Brain microvascular endothelial cell (primary cell): Measurements from ENCODE around the gene FAM118A.

ENCODE experiments used
- DNase-seq: peaks from one replicate; pipeline ENCODE4 v3.0.0-alpha.2; 2020
- H3K27ac ChIP-seq: fragments of 250-450 bp; sonication (Bioruptor Pico); 2 replicates; pipeline ENCODE4 v1.5.1; 2020; ENCODE audit warnings: mild to moderate bottlenecking, moderate library complexity
- H3K27me3 ChIP-seq: fragments of 250-450 bp; sonication (Bioruptor Pico); replicated peaks from 2 replicates; pipeline ENCODE4 v1.5.1; 2020; ENCODE audit warnings: mild to moderate bottlenecking
- H3K36me3 ChIP-seq: fragments of 250-450 bp; sonication (Bioruptor Pico); replicated peaks from 2 replicates; pipeline ENCODE4 v1.5.1; 2020; ENCODE audit warnings: mild to moderate bottlenecking
- H3K4me3 ChIP-seq: 2 replicates; pipeline ENCODE4 v1.5.1; 2011; ENCODE audit warnings: low read depth, mild to moderate bottlenecking, control low read depth, low read length, moderate library complexity
- CTCF ChIP-seq: IDR thresholded peaks from 2 replicates; pipeline ENCODE4 v1.5.1; 2011; ENCODE audit warnings: low read depth, mild to moderate bottlenecking, moderate library complexity, low read length, control low read depth, inconsistent platforms; ENCODE audit errors: missing control alignments
- in situ Hi-C: cut with HindIII; loops from 2 replicates; pipeline ENCODE4 v1.10.0; 2017; ENCODE audit warnings: low sequenced_read_pairs, low pct_ligation_motif_present

Gene FAM118A

DNA sequence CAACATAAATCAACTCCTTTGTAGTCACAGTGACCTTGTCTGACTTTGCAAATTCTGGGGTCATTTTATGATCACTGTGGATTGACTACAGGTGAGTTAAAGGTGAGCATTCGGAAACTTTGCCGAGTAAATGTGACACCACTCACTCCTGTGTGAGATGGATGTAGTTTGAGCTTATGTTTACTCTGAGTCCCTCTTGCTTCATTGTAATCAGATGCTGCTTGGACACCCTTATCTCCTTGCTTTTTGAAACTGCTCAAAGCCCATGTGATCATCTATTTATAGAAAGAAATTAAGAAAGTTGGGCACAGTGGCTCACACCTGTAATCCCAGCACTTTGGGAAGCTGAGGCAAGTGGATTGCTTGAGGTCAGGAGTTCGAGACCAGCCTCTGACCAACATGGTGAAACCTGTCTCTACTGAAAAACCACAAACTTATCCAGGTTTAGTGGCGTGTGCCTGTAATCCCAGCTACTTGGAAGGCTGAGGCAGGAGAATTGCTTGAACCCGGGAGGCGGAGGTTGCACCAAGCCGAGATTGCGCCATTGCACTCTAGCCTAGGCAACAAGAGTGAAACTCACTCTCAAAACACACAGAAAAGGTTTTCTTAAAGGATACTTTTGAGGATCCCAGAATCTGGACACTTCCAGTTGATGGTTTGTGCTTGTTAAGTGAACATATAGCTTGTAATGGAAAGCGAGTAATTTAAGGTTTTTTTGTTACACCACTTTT lies 7.2 kb downstream of the FAM118A start:
- Histone ChIP-seq H3K4me3 (no peak overlapping the region), H3K27me3 (no peaks in the 10 kb centered on the region), H3K27ac (peak overlapping the region; percentile 82), H3K36me3 (no peaks in the 10 kb centered on the region)
- TF ChIP-seq CTCF = no peak
- in situ Hi-C loops = no loop called here
- DNase-seq = no peak

- DNase-seq = peak; percentile 32
- H3K36me3 ChIP-seq = peaks cover 3% of the 10 kb centered on the region
- peak; percentile 53 for TF ChIP-seq CTCF
- H3K27ac ChIP-seq = peak overlapping the region; percentile 82
- no peaks in the 10 kb centered on the region for H3K27me3 ChIP-seq
- in situ Hi-C loops = no loop called here
- H3K4me3 ChIP-seq = no peak overlapping the region
Measured at GRCh38 chr22:45317551-45318167, 7.9 kb downstream of the FAM118A start.

DNA sequence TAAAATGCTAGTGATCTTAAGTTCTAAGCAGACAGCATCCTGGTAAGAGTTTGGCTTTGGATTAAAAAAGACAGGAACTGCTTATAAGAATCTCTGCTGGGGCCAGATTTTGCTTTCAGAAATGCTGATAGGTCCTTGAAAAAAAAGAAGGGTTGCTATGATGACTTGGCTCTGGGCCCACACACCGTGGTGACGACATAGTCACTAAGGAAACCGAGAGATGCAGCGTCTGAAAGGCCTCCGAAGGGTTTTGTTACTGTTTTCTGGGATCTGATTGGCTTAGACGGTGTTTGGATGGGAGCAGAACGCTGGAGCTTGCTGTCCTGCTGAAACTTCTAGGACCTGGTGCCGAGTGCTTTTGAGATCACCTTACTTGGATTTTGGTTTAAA lies 8.4 kb downstream of the FAM118A start:
- peak overlapping the region; percentile 29 for H3K4me3 ChIP-seq
- H3K27me3 ChIP-seq = no peaks in the 10 kb centered on the region
- peak overlapping the region; percentile 82 for H3K27ac ChIP-seq

DNA sequence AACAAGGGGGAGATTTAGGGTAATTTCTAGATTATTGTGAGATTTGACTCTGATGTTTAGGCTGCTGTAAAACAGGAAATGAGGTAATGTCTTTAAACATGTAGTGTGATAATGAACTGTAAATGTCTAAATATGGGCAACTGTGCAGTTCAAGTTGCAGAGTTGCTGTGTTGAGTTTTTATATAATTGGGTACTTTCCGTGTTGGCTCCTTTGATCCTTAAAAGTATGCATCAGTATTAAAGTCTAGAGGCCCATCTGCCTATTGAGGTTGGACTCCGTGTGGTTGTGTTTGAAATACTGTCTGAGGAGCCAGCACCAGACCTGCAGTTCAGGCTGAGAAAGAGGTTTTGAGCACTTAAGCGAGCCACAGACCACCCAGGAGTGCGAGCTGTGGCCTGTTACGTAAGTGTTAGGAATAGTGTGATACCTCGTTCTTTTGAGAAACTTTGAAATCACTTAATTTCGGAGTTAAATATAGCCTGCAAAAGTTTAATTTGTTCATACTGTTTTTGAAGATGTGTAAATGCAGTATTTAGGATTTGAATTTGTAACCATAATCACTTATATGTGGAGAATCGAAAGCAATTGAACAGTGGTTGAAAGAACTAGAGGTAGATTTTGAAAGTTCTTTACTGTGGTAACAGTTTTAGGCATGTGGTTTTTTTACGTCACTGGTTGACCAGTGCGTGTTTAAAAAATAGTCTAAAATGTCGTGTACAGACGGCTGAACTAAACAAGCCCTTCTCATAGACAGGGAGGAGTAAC lies 9.0 kb downstream of the FAM118A start:
- peaks cover 9% of the 10 kb centered on the region for H3K36me3 ChIP-seq
- H3K27me3 ChIP-seq = no peaks in the 10 kb centered on the region
- H3K27ac ChIP-seq = peak overlapping the region; percentile 82
- H3K4me3 ChIP-seq = peak overlapping the region; percentile 29
- no peak for DNase-seq
- TF ChIP-seq CTCF = no peak
- in situ Hi-C loops = no loop called here

More for the DNA sequence above, 8.4 kb downstream of the FAM118A start:
- TF ChIP-seq CTCF = no peak
- peaks cover 3% of the 10 kb centered on the region for H3K36me3 ChIP-seq
- in situ Hi-C loops = no loop called here
- peak; percentile 97 for DNase-seq

GRCh38 chr22:45319324-45319685 lies 9.6 kb downstream of the FAM118A start:
- no peak overlapping the region for H3K4me3 ChIP-seq
- in situ Hi-C loops = no loop called here

More at GRCh38 chr22:45319324-45319685, 9.6 kb downstream of the FAM118A start:
- H3K36me3 ChIP-seq = peaks cover 9% of the 10 kb centered on the region
- H3K27me3 ChIP-seq = no peaks in the 10 kb centered on the region
- no peak for TF ChIP-seq CTCF
- H3K27ac ChIP-seq = peak overlapping the region; percentile 82
- DNase-seq = peak; percentile 41
